KMS-11 (cell line): ENCODE results near the gene ASNS.

Experiments used
- H2AFZ ChIP-seq: fragments of 200-600 bp; sonication (generic); 2 replicates; pipeline ENCODE4 v1.6.1; 2016; ENCODE audit warnings: antibody characterized with exemption, mixed run types, low read depth
- H3K27ac ChIP-seq: fragments of 200-600 bp; sonication (generic); 2 replicates; pipeline ENCODE4 v1.6.1; 2016; ENCODE audit warnings: mild to moderate bottlenecking, mixed run types
- H3K27me3 ChIP-seq: fragments of 200-600 bp; sonication (generic); 2 replicates; pipeline ENCODE4 v1.6.1; 2017; ENCODE audit warnings: mild to moderate bottlenecking, low read depth, mixed run types, moderate library complexity; ENCODE audit not compliant: insufficient read depth
- H3K36me3 ChIP-seq: fragments of 200-600 bp; sonication (generic); 2 replicates; pipeline ENCODE4 v1.6.1; 2017; ENCODE audit warnings: mild to moderate bottlenecking, mixed run types; ENCODE audit not compliant: insufficient read depth
- H3K4me1 ChIP-seq: fragments of 200-600 bp; sonication (generic); 2 replicates; pipeline ENCODE4 v1.6.1; 2016; ENCODE audit warnings: mild to moderate bottlenecking, low read depth, mixed run types; ENCODE audit not compliant: poor library complexity, severe bottlenecking
- H3K4me2 ChIP-seq: fragments of 200-600 bp; sonication (generic); 2 replicates; pipeline ENCODE4 v1.7.0; 2016; ENCODE audit warnings: mild to moderate bottlenecking, mixed run types
- H3K4me3 ChIP-seq: fragments of 200-600 bp; sonication (generic); IDR thresholded peaks from 2 replicates; pipeline ENCODE4 v1.6.1; 2017; ENCODE audit warnings: low read depth, low read length, mixed read lengths; ENCODE audit not compliant: insufficient read depth
- H3K79me2 ChIP-seq: fragments of 200-600 bp; sonication (generic); 2 replicates; pipeline ENCODE4 v1.6.1; 2016; ENCODE audit warnings: low read depth, mixed run types; ENCODE audit not compliant: insufficient read depth
- H3K9ac ChIP-seq: fragments of 200-600 bp; sonication (generic); 2 replicates; pipeline ENCODE4 v1.6.1; 2016; ENCODE audit warnings: mild to moderate bottlenecking, mixed run types
- H4K20me1 ChIP-seq: fragments of 200-600 bp; sonication (generic); 2 replicates; pipeline ENCODE4 v1.6.1; 2016; ENCODE audit warnings: mild to moderate bottlenecking, mixed run types; ENCODE audit not compliant: insufficient read depth
- CTCF ChIP-seq: fragments of 200-600 bp; sonication (generic); conservative IDR thresholded peaks from 2 replicates; pipeline ENCODE4 v1.6.1; 2017; ENCODE audit warnings: low read depth, mild to moderate bottlenecking, antibody characterized with exemption, low read length, moderate library complexity, mixed read lengths

Gene ASNS

DNA sequence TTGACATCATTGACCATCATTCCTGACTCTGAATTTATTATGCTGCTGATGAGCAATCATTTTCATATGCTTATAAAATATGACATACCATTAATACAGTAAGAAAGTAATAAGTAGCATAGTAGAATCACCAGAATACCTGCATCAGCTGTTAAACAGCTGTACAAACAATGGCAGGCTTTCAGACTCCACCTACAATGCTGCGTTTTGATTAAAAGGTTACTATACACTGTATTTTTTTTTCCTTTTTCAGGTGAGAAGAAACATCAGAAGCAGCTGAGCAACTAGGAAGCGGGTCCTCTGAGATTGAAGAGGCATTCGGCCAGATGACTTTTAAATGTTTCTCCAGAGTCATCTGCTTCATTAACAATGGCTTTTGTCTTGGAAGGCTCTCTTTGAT lies 7.1 kb downstream of the ASNS start:
- H4K20me1 ChIP-seq, result no peaks in the 10 kb centered on the region
- H3K4me2 ChIP-seq, result no peak overlapping the region
- H3K4me1 ChIP-seq, result peaks cover 7% of the 10 kb centered on the region
- H3K27me3 ChIP-seq, result no peaks in the 10 kb centered on the region
- no peak overlapping the region for H3K27ac ChIP-seq
- H3K79me2 ChIP-seq, result peaks cover 3% of the 10 kb centered on the region; the same call in 1 of the 2 replicates
- H3K9ac ChIP-seq, result no peak overlapping the region
- no peak for TF ChIP-seq CTCF
- H2AFZ ChIP-seq, result no peak overlapping the region
- no peak overlapping the region for H3K4me3 ChIP-seq
- no peaks in the 10 kb centered on the region; the same call in 1 of the 2 replicates for H3K36me3 ChIP-seq

DNA sequence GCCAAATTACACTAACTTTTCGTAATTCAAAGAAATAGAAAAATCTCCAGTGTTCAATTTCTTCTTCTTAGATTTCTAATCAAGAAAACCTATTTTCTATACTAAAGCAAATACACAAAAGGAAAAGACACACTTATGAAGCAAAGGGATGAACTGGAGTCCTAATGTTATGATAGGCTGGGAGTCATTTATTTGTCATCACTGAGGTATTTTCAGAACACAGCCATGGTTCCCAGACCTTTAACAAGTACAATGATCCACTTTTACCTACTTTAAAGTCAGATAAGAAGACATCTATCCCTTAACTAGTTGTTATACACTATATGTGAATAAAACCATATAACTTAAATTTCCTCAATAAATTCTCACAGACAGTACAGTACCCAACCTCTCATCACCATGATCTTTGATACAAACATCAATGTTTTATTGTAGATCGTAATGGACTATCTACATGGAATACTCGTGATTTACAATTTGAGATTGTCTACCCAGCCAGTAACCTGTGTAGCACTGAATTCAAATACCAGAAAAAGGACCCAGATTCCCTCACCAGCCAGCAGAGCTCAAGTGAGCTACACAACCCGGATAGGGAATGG lies 12.5 kb downstream of the ASNS start:
- no peaks in the 10 kb centered on the region; the same call in 1 of the 2 replicates for H3K36me3 ChIP-seq
- no peak for TF ChIP-seq CTCF
- no peak overlapping the region for H3K9ac ChIP-seq
- no peaks in the 10 kb centered on the region for H3K27me3 ChIP-seq
- no peaks in the 10 kb centered on the region for H4K20me1 ChIP-seq
- H3K27ac ChIP-seq, result no peak overlapping the region
- H3K79me2 ChIP-seq, result no peaks in the 10 kb centered on the region
- H3K4me1 ChIP-seq, result peaks cover under 1% of the 10 kb centered on the region
- no peak overlapping the region for H3K4me2 ChIP-seq
- H2AFZ ChIP-seq, result no peak overlapping the region
- no peak overlapping the region for H3K4me3 ChIP-seq

- H3K79me2 ChIP-seq, result no peaks in the 10 kb centered on the region
- H2AFZ ChIP-seq, result no peak overlapping the region
- H3K27me3 ChIP-seq, result no peaks in the 10 kb centered on the region
- no peak overlapping the region for H3K4me2 ChIP-seq
- H4K20me1 ChIP-seq, result no peaks in the 10 kb centered on the region
- no peak overlapping the region for H3K9ac ChIP-seq
- TF ChIP-seq CTCF, result no peak
- no peaks in the 10 kb centered on the region; the same call in 1 of the 2 replicates for H3K36me3 ChIP-seq
- no peak overlapping the region for H3K4me3 ChIP-seq
- H3K4me1 ChIP-seq, result no peaks in the 10 kb centered on the region
- no peak overlapping the region for H3K27ac ChIP-seq
Observed at GRCh38 chr7:97858221-97858620, 14.0 kb downstream of the ASNS start.

DNA sequence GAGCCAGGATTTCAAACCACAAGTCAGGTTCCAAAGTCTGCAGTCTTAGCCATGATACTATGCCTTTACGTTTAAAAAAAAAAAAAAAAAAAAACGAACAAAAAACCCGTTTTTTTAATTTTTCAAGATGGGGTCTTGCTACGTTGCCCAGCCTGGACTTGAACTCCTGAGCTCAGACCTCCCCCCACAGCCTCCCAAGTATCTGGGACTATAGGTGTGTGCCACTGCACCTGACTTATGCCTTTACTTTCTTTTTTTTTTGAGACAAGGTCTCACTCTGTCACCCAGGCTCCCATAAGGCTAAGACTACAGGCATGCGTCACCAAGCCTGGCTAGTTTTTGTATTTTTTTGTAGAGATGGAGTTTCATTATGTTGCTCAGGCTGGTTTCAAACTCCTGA lies 14.7 kb downstream of the ASNS start:
- Histone ChIP-seq H2AFZ (no peak overlapping the region), H3K4me1 (no peaks in the 10 kb centered on the region), H3K79me2 (no peaks in the 10 kb centered on the region), H3K27ac (no peak overlapping the region), H3K4me2 (no peak overlapping the region), H4K20me1 (no peaks in the 10 kb centered on the region), H3K4me3 (no peak overlapping the region), H3K36me3 (peaks cover 2% of the 10 kb centered on the region; the same call in 1 of the 2 replicates), H3K9ac (no peak overlapping the region), H3K27me3 (no peaks in the 10 kb centered on the region)
- TF ChIP-seq CTCF, result no peak
